Measurements from ENCODE around the gene TXLNG.

TXLNG gene

GRCh38 chrX:16785247-16786138 is 773 bp upstream of the TXLNG start:
- no peak for DNase-seq (ENCODE audit: low spot score)

DNA sequence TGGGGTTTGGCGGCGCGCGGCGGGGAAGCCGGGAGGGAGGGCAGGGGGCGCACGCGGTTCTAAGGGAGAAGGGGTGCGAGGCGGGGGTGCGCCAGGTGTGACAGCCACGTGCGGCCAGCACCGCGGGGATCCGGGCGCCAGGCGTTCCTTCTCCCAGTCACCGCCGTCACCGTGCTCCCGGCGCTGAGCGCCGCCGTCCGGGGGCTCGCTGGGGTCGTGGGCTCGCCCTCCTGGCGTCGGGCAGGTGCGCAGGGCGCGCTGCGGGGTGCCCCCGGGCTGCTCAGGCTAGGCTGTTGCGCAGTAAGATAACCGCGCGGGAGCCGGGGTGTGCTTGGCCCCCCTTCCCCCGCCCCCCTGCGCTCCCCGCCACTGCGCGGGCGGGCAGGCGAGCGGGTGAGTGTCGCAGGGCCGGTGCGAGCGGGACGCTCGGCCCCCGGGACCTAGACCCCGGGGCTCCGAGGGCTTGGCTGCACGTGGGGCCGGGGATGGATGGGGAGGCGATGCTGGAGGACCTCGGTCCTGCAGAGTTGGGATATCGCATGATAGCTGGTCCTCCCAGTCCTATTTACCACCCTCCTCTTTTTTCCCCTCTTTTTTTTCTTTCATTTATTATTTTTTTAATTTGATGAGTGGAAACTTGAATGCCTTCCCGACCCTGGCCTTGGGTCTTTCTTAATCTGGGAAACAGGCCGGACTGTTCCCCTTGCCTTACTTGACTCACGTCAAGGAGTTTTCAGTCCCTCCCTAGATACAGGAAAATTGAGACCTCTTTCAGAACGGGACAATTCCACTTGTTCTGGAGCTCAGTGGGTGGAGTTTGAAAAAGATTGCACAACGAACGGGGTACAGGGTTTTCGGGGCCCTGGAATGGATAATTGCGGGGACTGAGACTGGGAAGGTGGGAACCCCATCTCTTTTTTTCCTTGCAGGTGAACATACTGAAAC is 797 bp downstream of the TXLNG start:
- DNase-seq (ENCODE audit: low spot score), result peak; percentile 50

DNA sequence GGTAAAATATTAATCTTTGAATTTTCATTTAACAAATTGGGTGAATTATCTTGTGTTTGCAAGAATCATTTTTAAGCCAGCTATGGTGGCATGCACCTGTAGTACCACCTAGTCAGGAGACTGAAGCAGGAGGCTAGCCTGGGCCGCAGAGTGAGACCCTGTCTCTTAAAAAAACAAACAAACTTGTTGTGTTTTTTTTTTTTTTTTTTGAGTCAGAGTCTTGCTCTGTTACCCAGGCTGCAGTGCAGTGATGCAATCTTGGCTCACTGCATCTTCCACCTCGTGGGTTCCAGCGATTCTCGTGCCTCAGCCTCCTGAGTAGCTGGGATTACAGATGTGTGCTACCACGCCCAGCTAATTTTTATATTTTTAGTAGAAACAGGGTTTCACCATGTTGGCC is 2.2 kb downstream of the TXLNG start:
- DNase-seq (ENCODE audit: low spot score), result no peak

DNA sequence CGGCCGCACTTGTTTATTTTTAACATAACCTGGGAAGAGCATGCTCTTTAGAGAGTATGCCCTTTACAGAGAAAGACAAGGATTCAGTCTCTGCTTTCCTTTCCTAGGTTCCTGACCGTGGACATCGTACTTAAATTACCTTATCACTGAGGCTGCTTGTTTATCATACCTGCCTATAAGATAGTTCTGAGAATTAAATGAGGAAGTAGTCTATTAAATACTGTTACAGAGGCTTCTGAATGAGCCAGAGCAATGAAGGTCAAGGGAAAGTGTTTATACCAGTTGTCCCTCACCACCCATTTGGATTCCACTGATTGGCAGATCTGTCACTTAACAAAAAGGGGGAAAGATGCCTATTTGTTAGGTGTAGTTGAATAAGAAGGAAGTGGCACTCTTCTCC is 10.0 kb downstream of the TXLNG start:
- no peak for DNase-seq (ENCODE audit: low spot score)

- DNase-seq (ENCODE audit: low spot score), result peak; percentile 15
Observed at GRCh38 chrX:16797358-16797757, 11.1 kb downstream of the TXLNG start.

DNA sequence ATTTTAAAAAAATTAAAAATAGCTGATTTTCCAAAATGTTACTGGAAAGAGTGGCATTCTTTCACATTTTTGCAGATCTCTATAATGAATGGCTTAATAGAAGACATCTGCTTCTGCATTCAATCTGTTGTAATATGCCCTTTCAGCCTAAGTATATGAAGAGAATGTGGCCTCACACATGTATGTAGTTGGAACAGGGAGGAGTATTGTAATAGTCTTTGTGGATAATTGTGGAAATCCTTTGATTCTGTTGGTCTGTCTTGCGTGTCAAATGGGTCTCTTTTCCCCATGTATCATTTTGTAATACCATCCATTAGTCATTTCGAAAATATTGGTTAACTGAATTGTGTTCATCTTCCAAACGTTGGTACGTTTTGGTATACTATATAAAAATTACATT is 11.6 kb downstream of the TXLNG start:
- DNase-seq (ENCODE audit: low spot score), result no peak

GRCh38 chrX:16804923-16805464 is 18.7 kb downstream of the TXLNG start:
- no peak for DNase-seq (ENCODE audit: low spot score)

- peak; percentile 63 for DNase-seq (ENCODE audit: low spot score)
Observed at GRCh38 chrX:16807548-16807947, 21.3 kb downstream of the TXLNG start.

- DNase-seq (ENCODE audit: low spot score), result peak; percentile 68
Observed at GRCh38 chrX:16807976-16808542, 21.8 kb downstream of the TXLNG start.

DNA sequence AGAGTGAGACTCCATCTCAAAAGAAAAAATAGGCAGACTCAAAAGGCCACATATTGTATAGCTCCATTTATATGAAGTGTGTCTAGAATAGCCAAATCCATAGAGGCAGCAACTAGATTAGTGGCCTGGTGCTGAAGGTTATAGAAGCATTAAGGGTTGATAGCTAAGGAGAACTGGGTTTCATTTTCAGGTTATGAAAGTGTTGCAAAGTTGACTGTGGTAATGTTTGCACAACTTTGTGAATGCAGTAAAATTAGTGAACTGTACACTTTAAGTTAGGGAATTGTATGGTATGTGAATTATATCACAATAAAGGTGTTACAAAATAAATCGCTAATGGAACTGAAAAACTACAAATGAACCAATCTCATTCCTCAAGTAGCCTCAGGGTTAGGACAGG is 28.3 kb downstream of the TXLNG start:
- DNase-seq (ENCODE audit: low spot score), result no peak

- no peak for DNase-seq (ENCODE audit: low spot score)
Observed at GRCh38 chrX:16819634-16820033, 33.4 kb downstream of the TXLNG start.

DNA sequence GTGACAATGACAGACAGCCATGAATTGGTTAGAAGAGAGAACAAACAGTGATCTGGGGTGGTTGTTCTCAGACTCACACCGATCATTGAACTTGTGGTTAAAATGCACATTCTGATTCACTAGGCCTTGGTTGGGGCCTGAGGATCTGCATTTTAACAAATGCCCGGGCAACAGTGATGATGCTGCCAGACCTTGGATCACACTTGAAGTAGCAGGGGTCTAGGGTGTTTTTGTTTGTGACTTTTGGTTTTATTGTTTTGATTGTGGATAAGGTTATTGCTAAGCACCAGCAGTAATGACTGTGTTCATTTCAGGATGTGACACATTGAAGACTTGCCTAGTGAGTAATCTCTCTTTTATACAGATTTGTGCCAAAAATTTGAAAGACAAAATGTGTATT is 36.5 kb downstream of the TXLNG start:
- peak; percentile 54 for DNase-seq (ENCODE audit: low spot score)

DNA sequence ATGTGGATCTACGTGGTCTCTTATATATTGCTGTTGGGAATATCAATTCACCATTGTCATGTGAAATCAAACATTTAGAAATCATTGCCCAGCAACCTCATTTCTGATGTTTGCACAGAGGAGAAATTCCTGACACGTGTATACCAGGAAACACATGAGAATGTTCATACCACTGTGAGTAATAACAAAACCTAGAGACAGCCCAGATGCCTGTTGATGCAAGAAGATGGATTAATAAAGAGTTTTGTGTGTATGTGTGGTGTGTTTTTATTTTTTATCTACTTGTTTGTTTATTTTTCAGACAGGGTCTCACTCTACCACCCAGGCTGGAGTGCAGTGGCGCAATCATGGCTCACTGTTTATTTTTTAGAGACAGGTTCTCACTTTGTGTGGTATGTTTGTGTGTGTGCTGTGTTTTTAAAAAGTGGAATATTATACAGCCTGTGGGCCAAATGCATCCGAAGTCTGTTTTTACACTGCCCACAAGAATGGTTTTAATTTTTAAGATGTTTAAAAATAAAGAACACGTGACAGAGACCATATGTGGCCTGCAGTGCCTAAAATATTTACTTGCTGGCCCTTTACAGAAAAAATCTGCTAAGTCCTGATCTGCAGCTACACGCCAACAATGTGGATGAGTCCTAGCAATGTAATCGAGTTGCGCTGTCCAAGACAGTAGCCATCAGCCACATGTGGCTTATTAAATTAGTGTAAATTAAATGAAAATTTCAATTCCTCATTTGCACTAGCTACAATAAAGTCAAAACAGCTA is 39.2 kb downstream of the TXLNG start:
- no peak for DNase-seq (ENCODE audit: low spot score)

GRCh38 chrX:16826207-16826606 is 39.9 kb downstream of the TXLNG start:
- DNase-seq (ENCODE audit: low spot score), result peak; percentile 25

- DNase-seq (ENCODE audit: low spot score), result no peak
Observed at GRCh38 chrX:16827225-16827624, 41.0 kb downstream of the TXLNG start.

DNA sequence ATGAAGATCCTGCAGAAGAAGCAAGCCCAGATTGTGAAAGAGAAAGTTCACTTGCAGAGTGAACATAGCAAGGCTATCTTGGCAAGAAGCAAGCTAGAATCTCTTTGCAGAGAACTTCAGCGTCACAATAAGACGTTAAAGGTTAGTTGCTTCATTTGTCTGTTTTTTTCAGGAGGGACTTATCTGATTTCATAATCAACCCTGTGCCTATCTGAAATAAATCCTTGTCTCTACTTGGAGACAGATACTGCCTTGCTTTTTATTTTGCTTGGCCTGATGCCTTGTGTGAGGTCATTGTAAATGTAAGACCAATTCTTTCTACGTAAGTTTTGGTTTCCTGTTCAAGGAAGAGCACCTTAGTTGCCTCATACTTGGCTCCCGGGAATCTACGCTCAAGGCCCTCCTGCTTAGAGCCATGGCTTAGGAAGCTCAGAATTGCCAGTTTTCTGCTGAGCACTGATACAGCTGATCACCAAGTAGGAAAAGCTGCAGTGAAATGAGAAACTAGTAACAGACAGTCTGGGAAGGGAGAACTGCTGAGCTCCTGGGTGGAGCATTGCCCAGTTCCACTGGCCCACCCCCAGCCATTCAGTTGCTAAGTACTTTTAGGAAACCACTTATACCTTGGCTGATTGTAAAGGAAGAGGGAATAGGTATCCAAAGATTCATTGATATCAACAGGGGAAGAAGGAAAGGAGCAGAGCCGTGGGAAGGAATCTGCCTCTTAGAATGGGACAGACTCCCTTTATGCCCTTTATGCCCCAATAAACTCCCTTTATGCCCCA is 42.0 kb downstream of the TXLNG start:
- no peak for DNase-seq (ENCODE audit: low spot score)

DNA sequence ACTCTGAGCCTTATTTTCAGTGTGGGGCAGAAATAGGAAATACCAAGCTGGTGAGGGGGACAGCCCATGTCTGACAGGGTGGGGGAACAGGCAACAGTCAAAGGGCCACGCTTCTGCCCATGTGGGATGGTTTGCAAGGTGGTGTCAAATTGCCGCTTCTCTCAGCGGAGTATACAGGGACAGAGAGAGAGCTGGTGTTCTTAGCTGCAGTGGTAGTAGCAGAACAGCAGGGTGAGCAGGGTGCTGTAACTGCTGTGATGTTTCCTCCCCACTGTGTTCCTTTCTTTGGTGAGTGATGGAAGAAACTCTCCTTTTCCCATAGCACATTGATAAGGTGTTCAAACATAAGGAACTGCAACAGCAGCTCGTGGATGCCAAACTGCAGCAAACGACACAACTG is 46.0 kb downstream of the TXLNG start:
- DNase-seq (ENCODE audit: low spot score), result no peak

- no peak for DNase-seq (ENCODE audit: low spot score)
Observed at GRCh38 chrX:16834806-16835205, 48.5 kb downstream of the TXLNG start.

GRCh38 chrX:16836371-16836770 is 50.1 kb downstream of the TXLNG start:
- DNase-seq (ENCODE audit: low spot score), result no peak

DNA sequence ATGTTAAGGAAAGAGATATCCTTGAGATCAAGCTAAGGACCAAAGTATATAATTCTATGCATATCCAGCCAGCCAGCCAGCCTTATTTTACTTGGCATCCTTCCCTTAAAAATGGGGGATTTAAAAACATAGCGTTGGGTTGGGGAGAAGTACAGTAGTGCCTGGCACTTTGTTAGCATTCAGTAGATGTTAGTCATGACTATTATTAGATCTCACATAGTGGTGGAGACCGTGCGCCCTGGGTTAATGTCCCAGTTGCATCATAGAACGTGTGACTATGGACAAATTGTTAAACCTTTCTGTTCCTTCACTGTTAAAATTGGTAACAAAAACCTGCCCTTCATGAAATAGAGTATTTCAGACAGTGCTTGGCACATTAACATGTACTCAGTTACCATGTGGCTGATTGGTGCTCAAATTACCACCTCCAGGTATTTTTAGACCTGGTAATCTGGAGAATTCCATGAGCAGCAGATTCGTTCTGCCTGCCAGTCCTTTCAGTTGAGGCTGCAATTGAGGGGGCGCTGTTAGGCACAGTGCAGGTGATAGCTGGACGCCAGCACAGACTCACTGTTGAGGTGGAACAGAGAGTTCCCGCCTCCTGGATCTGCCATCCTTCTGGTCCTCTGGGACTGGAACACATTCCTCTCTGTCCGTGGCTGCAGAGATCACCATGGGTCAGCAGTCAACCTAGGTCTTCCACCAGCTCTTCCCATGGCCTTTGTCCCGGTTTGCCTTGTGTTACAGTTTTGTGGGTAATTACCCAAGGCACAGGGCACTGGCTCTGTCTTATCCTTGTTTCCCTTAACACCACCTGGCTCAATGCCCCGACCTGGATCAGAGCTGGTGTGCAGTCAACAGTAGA is 52.2 kb downstream of the TXLNG start:
- peak; percentile 26 for DNase-seq (ENCODE audit: low spot score)
